GM12878 (cell line): ENCODE measurements around the gene PPL.

Source experiments
- CEBPB ChIP-seq, 2 experiments: fragments of 150-350 bp in 1 of 2; IDR thresholded peaks; 2 replicates each; pipeline ENCODE4 v1.6.1; 2012 to 2014; ENCODE audit warnings: low read depth in 2 of 2, low read length in 2 of 2, borderline replicate concordance in 1 of 2, inconsistent platforms in 1 of 2
- CHD2 ChIP-seq: IDR thresholded peaks from 2 replicates; pipeline ENCODE4 v1.6.1; 2011; ENCODE audit warnings: low read depth, low read length, improper control_type of control experiment, borderline replicate concordance
- EP300 ChIP-seq, 2 experiments: fragments of 150-350 bp in 1 of 2; IDR thresholded peaks; 2 replicates each; pipeline ENCODE4 v1.6.1; 2011 to 2012; ENCODE audit warnings: low read depth in 2 of 2, low read length in 2 of 2, borderline replicate concordance in 1 of 2, improper control_type of control experiment in 1 of 2, inconsistent platforms in 1 of 2; ENCODE audit not compliant: control insufficient read depth in 1 of 2
- HCFC1 ChIP-seq: fragments of 150-350 bp; IDR thresholded peaks from 2 replicates; pipeline ENCODE4 v1.6.1; 2014; ENCODE audit warnings: low read length
- JUNB ChIP-seq: IDR thresholded peaks from 2 replicates; pipeline ENCODE4 v1.6.1; 2016; ENCODE audit warnings: antibody characterized with exemption, mild to moderate bottlenecking
- KDM1A ChIP-seq: fragments of 200-600 bp; sonication (generic); IDR thresholded peaks from 2 replicates; pipeline ENCODE4 v1.6.1; 2016; ENCODE audit warnings: borderline replicate concordance
- MTA3 ChIP-seq: IDR thresholded peaks from 2 replicates; pipeline ENCODE4 v1.6.1; 2012; ENCODE audit warnings: low read length, inconsistent platforms, borderline replicate concordance
- NBN ChIP-seq: fragments of 450-650 bp; IDR thresholded peaks from 2 replicates; pipeline ENCODE4 v1.6.1; 2016
- POLR2A ChIP-seq: IDR thresholded peaks from 2 replicates; pipeline ENCODE4 v1.6.1; 2011; ENCODE audit warnings: low read depth, mild to moderate bottlenecking, low read length
- TAF1 ChIP-seq: IDR thresholded peaks from 2 replicates; pipeline ENCODE4 v1.6.1; 2011; ENCODE audit warnings: mild to moderate bottlenecking, low read depth, low read length, borderline replicate concordance
- TF ChIP-seq, protein P1 (sequence below): IDR thresholded peaks from 2 replicates; pipeline ENCODE4 v1.6.1; 2012; ENCODE audit warnings: low read depth, low read length, improper control_type of control experiment
- TF ChIP-seq, protein P2 (sequence below), 3 experiments: IDR thresholded peaks in 2 of 3; conservative IDR thresholded peaks in 1 of 3; 2 replicates each; pipeline ENCODE4 v1.5.1; 2011; ENCODE audit warnings: low read depth in 3 of 3, low read length in 3 of 3, mild to moderate bottlenecking in 3 of 3, control low read depth in 2 of 3, moderate library complexity in 2 of 3, inconsistent platforms in 1 of 3, mixed read lengths in 1 of 3; ENCODE audit not compliant: control insufficient read depth in 2 of 3, insufficient read depth in 1 of 3; ENCODE audit errors: extremely low read depth in 1 of 3
- TF ChIP-seq, protein P3 (sequence below): IDR thresholded peaks from 2 replicates; pipeline ENCODE4 v1.6.1; 2011; ENCODE audit warnings: low read depth, low read length, improper control_type of control experiment, borderline replicate concordance

DNA sequence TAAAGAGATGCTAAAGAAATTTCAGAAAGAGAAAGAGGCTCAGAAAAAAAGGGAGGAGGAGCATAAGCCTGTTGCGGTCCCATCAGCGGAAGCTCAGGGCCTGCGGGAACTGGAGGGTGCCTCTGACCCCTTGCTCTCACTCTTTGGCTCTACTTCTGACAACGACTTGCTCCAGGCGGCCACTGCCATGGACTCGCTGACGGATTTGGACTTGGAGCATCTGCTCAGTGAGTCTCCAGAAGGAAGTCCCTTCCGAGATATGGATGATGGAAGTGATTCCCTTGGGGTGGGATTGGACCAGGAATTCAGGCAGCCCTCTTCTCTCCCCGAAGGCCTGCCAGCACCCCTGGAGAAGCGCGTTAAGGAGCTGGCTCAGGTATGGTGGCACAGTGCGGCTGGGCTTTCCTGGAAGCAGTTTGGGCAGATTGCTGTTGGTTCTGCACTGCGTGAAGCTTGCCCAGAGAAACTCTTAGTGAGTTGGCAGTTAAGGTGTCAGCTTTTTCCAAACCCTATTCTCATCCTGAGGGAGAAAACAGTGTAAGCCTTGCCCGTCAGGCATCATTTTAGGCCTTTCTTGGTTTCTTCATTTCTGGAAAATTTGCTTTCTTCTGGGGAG is 76.1 kb downstream of the PPL start:
- TF ChIP-seq CHD2 (no peak), CEBPB (IDR thresholded peaks at IDR 0.05; ENCODE audit: borderline replicate concordance in 1 of 2, low read depth in 2 of 2, low read length in 2 of 2) (no peak), TAF1 (no peak), MTA3 (no peak), JUNB (no peak), KDM1A (no peak), HCFC1 (no peak), POLR2A (no peak), EP300 (IDR thresholded peaks at IDR 0.05; ENCODE audit: borderline replicate concordance in 1 of 2, control insufficient read depth in 1 of 2, low read depth in 2 of 2, low read length in 2 of 2) (no peak), NBN (no peak)
- TF ChIP-seq, protein P1, sequence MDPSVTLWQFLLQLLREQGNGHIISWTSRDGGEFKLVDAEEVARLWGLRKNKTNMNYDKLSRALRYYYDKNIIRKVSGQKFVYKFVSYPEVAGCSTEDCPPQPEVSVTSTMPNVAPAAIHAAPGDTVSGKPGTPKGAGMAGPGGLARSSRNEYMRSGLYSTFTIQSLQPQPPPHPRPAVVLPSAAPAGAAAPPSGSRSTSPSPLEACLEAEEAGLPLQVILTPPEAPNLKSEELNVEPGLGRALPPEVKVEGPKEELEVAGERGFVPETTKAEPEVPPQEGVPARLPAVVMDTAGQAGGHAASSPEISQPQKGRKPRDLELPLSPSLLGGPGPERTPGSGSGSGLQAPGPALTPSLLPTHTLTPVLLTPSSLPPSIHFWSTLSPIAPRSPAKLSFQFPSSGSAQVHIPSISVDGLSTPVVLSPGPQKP: no peak
- TF ChIP-seq, protein P2, sequence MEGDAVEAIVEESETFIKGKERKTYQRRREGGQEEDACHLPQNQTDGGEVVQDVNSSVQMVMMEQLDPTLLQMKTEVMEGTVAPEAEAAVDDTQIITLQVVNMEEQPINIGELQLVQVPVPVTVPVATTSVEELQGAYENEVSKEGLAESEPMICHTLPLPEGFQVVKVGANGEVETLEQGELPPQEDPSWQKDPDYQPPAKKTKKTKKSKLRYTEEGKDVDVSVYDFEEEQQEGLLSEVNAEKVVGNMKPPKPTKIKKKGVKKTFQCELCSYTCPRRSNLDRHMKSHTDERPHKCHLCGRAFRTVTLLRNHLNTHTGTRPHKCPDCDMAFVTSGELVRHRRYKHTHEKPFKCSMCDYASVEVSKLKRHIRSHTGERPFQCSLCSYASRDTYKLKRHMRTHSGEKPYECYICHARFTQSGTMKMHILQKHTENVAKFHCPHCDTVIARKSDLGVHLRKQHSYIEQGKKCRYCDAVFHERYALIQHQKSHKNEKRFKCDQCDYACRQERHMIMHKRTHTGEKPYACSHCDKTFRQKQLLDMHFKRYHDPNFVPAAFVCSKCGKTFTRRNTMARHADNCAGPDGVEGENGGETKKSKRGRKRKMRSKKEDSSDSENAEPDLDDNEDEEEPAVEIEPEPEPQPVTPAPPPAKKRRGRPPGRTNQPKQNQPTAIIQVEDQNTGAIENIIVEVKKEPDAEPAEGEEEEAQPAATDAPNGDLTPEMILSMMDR (IDR thresholded peaks at IDR 0.05 in 2 of 3, conservative IDR thresholded peaks at IDR 0.05 in 1 of 3; ENCODE audit: control insufficient read depth in 2 of 3, extremely low read depth in 1 of 3, insufficient read depth in 1 of 3, low read depth in 3 of 3, low read length in 3 of 3): no peak
- TF ChIP-seq, protein P3, sequence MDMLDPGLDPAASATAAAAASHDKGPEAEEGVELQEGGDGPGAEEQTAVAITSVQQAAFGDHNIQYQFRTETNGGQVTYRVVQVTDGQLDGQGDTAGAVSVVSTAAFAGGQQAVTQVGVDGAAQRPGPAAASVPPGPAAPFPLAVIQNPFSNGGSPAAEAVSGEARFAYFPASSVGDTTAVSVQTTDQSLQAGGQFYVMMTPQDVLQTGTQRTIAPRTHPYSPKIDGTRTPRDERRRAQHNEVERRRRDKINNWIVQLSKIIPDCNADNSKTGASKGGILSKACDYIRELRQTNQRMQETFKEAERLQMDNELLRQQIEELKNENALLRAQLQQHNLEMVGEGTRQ: no peak
